ENCODE results near the gene GLDN. TPM values are rescaled to one million over a fixed set of nuclear protein-coding genes. Genes with fewer than 3 reads are reported as not detected.

The GLDN gene
- total and polyA plus RNA-seq, 2 of the 8 experiments (the other 6 are each of a cell fraction or from before 2014, with no cell fraction given): 0.24 to 0.50 TPM

DNA sequence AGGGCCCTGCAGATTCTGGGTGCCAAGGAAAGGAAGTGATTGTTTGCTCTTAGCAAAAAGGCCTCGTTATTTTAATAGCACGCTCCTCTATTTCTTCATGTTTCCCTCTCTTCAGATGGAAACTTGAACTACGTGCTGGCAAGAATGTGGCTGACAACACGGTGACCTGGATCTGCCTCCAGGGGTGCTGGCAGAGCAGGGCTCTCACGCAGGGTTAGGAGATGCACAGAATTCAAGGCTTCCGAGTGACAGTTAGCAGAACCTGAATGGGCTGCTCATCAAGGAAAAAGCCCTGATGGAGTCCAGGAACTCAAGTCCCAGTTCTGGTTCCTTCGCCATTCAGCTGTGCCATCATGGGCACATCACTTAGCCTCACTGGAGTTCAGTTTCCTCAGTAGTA, 25.7 kb upstream of the GLDN start:
- H2BK20ac ChIP-seq (ENCODE audit: low read length): no peak overlapping the region
- H3K23ac ChIP-seq (ENCODE audit: insufficient read length): no peak overlapping the region
- H3K9me3 ChIP-seq (ENCODE audit: insufficient read depth in 2 of 2, low read depth in 1 of 2, low read length in 1 of 2): no peaks in the 10 kb centered on the region
- H3K27ac ChIP-seq (ENCODE audit: low read depth, low read length): no peak overlapping the region
- H2BK12ac ChIP-seq (ENCODE audit: low read depth, low read length): no peak overlapping the region
- H2BK120ac ChIP-seq (replicated peaks; ENCODE audit: low read depth, low read length): no peak overlapping the region
- no peak overlapping the region for H3K4ac ChIP-seq (replicated peaks; ENCODE audit: insufficient read length, low read depth, low read length)
- H3K14ac ChIP-seq (ENCODE audit: insufficient read length): no peak overlapping the region
- no peak overlapping the region for H3K56ac ChIP-seq (replicated peaks; ENCODE audit: insufficient read length, low read depth, low read length)
- no peak overlapping the region for H2AFZ ChIP-seq (ENCODE audit: low read length)
- H3K4me3 ChIP-seq (ENCODE audit: extremely low read depth in 1 of 4, insufficient read depth in 2 of 4, low read depth in 3 of 4, low read length in 4 of 4): no peak overlapping the region
- FAIRE-seq (no peak), DNase-seq (ENCODE audit: low read depth in 1 of 2, low spot score in 2 of 2) (no peak)
- H3K36me3 ChIP-seq (ENCODE audit: control insufficient read depth in 2 of 4, insufficient read depth in 4 of 4, low read length in 3 of 4): no peaks in the 10 kb centered on the region; a peak in 1 of 8 replicates
- H4K8ac ChIP-seq (ENCODE audit: extremely low read depth, insufficient read depth, low read length): no peak overlapping the region
- no peak overlapping the region for H2BK5ac ChIP-seq (ENCODE audit: low read depth, low read length)
- no peak overlapping the region for H2BK15ac ChIP-seq (ENCODE audit: low read length)
- no peaks in the 10 kb centered on the region for H3K4me1 ChIP-seq (replicated peaks in 1 of 4; ENCODE audit: control insufficient read depth in 3 of 4, insufficient read depth in 4 of 4, low read length in 3 of 4)
- no peaks in the 10 kb centered on the region for H3K23me2 ChIP-seq (ENCODE audit: low read depth, low read length)
- no peak overlapping the region for H3K18ac ChIP-seq (ENCODE audit: extremely low read depth, low read length)
- H3K79me2 ChIP-seq (ENCODE audit: control insufficient read depth in 1 of 2, insufficient read depth in 2 of 2, low read length in 2 of 2): no peaks in the 10 kb centered on the region
- no peak overlapping the region for H4K5ac ChIP-seq (ENCODE audit: insufficient read length, low read depth, low read length)
- ChIA-PET POLR2A (ENCODE audit: partially characterized antibody) (no interaction called here), CTCF (ENCODE audit: partially characterized antibody) (no interaction called here)
- H3K4me2 ChIP-seq (ENCODE audit: insufficient read depth in 1 of 2, low read depth in 2 of 2, low read length in 2 of 2): no peak overlapping the region
- H3K9ac ChIP-seq (replicated peaks in 1 of 4; ENCODE audit: extremely low read depth in 1 of 4, low read depth in 3 of 4, low read length in 3 of 4): no peak overlapping the region
- no peaks in the 10 kb centered on the region for H3K79me1 ChIP-seq (ENCODE audit: low read depth, low read length)
- 83% methylated on average over 7 of the region's 7 CpGs; no CpG with 5 or more reads in 1 of the 2 experiments for WGBS, 2 experiments (ENCODE audit: extremely low coverage in 1 of 2, insufficient coverage in 1 of 2, insufficient read length in 1 of 2, insufficient replicate concordance in 2 of 2, low coverage in 1 of 2, low lambda C conversion rate in 2 of 2, missing lambda C conversion rate in 1 of 2)
- no peak overlapping the region for H2AK5ac ChIP-seq (ENCODE audit: low read depth, low read length)
- H4K20me1 ChIP-seq (replicated peaks in 1 of 2; ENCODE audit: control insufficient read depth in 1 of 2, insufficient read depth in 2 of 2, low read length in 2 of 2): no peaks in the 10 kb centered on the region
- H4K91ac ChIP-seq (replicated peaks; ENCODE audit: insufficient read length, low read length): no peak overlapping the region
- H3K27me3 ChIP-seq (replicated peaks in 1 of 4; ENCODE audit: control insufficient read depth in 3 of 4, extremely low read depth in 1 of 4, insufficient read depth in 3 of 4, low read length in 3 of 4): no peaks in the 10 kb centered on the region
- TF ChIP-seq JUN (IDR thresholded peaks at IDR 0.05; ENCODE audit: low read depth, low read length) (no peak), SIRT6 (IDR thresholded peaks at IDR 0.05; ENCODE audit: low read length) (no peak), SAP30 (IDR thresholded peaks at IDR 0.05; ENCODE audit: insufficient read depth, insufficient replicate concordance, low read length) (no peak), CTBP2 (IDR thresholded peaks at IDR 0.05; ENCODE audit: borderline replicate concordance, insufficient read depth, insufficient read length, low read length) (no peak), EGR1 (IDR thresholded peaks at IDR 0.05; ENCODE audit: borderline replicate concordance, low read depth, low read length) (no peak), SP1 (IDR thresholded peaks at IDR 0.05; ENCODE audit: low read depth, low read length) (no peak), ASH2L (IDR thresholded peaks at IDR 0.05; ENCODE audit: low read length) (no peak), KDM5A (IDR thresholded peaks at IDR 0.05; ENCODE audit: low read length) (no peak), POU5F1 (IDR thresholded peaks at IDR 0.05; ENCODE audit: low read depth, low read length) (no peak), GABPA (IDR thresholded peaks at IDR 0.05; ENCODE audit: borderline replicate concordance, insufficient read depth, low read length) (no peak), TBP (IDR thresholded peaks at IDR 0.05; ENCODE audit: low read depth, low read length) (no peak)
- TF ChIP-seq, protein P1, sequence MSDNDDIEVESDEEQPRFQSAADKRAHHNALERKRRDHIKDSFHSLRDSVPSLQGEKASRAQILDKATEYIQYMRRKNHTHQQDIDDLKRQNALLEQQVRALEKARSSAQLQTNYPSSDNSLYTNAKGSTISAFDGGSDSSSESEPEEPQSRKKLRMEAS (IDR thresholded peaks at IDR 0.05): no peak
- TF ChIP-seq, protein P2, sequence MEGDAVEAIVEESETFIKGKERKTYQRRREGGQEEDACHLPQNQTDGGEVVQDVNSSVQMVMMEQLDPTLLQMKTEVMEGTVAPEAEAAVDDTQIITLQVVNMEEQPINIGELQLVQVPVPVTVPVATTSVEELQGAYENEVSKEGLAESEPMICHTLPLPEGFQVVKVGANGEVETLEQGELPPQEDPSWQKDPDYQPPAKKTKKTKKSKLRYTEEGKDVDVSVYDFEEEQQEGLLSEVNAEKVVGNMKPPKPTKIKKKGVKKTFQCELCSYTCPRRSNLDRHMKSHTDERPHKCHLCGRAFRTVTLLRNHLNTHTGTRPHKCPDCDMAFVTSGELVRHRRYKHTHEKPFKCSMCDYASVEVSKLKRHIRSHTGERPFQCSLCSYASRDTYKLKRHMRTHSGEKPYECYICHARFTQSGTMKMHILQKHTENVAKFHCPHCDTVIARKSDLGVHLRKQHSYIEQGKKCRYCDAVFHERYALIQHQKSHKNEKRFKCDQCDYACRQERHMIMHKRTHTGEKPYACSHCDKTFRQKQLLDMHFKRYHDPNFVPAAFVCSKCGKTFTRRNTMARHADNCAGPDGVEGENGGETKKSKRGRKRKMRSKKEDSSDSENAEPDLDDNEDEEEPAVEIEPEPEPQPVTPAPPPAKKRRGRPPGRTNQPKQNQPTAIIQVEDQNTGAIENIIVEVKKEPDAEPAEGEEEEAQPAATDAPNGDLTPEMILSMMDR (IDR thresholded peaks at IDR 0.05; ENCODE audit: control extremely low read depth in 1 of 3, insufficient read depth in 1 of 3, low read depth in 1 of 3, low read length in 3 of 3): no peak
